TTC549 (cell line): ENCODE data around the gene TLX3.
"Not testable (repeated sequence)": the region's sequence is repeated elsewhere in the genome, so short reads cannot be mapped to it uniquely, and the experiment has no call there.

Experiments
- FAIRE-seq: peaks from 2 replicates; lab custom pipeline; 2012; peaks lifted over from hg19 to GRCh38; lab: Jason Lieb, UNC

Gene TLX3

GRCh38 chr5:171323806-171324632 lies 15.0 kb downstream of the TLX3 start:
- FAIRE-seq: no peak

- FAIRE-seq: no peak
Measured at GRCh38 chr5:171330021-171330420, 21.0 kb downstream of the TLX3 start.

- no peak for FAIRE-seq
Measured at GRCh38 chr5:171335616-171336015, 26.6 kb downstream of the TLX3 start.

DNA sequence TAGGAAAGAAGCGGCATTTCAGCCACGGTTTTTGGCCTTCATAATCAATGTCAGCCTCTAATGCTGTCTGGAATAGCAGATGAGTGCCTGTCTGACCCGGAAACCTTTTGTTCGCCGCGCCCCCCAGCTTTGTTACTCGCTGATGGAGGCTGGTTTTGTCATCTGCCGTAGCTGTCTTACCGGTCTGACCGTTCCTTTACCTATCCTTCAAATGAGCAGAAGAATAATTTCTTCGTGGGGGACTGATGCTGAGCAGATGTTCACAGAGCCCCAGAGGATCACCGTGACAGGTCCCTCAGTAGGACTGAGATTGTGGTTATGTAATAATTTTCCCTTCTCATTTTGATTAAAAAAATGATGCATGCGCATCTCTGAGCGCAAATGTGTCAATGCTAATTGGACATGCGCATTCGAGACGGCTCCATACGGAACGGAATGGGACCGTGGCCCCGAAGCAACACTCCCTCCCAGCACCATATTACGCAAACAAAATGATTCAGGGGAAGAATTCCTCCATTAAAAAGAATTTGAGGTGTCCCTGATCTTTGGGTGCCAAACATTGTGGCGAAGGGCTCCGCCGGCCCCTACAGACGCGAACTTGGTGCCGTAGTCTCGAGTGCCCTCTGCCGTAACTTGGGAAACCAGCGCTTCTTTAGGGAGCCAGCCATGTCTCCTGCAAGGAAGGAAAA lies 27.6 kb downstream of the TLX3 start:
- FAIRE-seq: no peak

- FAIRE-seq: no peak
Measured at GRCh38 chr5:171337210-171337569, 28.1 kb downstream of the TLX3 start.

- no peak for FAIRE-seq
Measured at GRCh38 chr5:171340042-171340441, 31.0 kb downstream of the TLX3 start.

DNA sequence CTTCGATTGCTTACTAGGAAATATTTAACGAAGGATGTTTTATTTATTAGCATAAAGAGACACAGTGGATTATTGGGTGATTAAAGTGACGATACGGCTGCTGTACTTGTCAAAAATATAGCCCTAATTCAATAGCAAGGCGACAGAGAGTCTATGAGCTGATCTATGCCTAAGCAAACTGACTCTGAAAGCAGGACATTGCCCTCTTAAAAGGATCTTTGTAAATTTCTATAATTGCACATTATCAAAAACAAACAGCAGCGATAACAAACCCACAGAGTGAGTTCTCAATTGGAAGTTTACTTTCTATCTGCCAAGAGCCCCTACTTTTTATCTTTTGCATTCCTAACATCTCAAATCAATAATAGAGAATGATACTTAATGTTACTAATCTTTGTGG lies 31.4 kb downstream of the TLX3 start:
- FAIRE-seq: no peak

GRCh38 chr5:171342362-171343111 lies 33.5 kb downstream of the TLX3 start:
- FAIRE-seq: peak; percentile 79

DNA sequence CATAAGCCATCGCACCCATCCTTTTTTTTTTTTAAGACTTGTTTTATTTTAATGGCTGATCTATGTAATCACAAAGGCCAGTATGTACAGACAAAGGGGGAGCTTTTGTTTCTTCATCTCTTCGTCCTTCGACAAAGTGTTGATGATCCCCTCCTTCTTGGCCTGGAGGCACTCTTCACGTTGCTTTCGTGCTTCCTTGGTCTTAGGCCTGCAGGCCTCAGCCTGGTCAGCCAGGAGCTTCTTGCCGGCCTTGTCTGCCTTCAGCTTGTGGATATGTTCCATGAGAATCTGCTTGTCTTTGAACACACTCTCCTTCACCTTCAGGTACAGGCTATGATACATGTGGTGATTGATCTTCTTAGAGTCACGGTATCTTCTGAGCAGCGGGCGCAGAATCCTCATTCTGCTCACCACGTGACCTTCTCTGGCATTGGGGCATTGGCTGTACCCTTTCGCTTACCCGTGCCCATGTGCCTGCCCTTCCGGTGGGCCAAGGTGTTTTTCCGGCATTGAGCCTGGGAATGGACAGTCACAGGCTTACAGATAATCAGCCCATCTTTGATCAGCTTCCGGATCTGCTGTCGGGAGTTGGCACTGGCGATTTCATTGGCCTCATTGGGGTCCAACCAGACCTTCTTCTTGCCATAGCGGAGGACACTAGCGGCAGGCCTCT lies 36.0 kb downstream of the TLX3 start:
- FAIRE-seq: no peak

- FAIRE-seq: no peak
Measured at GRCh38 chr5:171351536-171352073, 42.6 kb downstream of the TLX3 start.

GRCh38 chr5:171355302-171355724 lies 46.3 kb downstream of the TLX3 start:
- FAIRE-seq: no peak

GRCh38 chr5:171357843-171358242 lies 48.8 kb downstream of the TLX3 start:
- FAIRE-seq: no peak

- FAIRE-seq: not testable (repeated sequence)
Measured at GRCh38 chr5:171361151-171361550, 52.1 kb downstream of the TLX3 start.
